SK-N-SH (cell line): ENCODE data around the gene PRKX. TPM values are rescaled to one million over a fixed set of nuclear protein-coding genes. Genes with fewer than 3 reads are reported as not detected.

Experiments
- CTCF ChIA-PET: fragments of 300-600, 350-600 bp; formaldehyde crosslinking; extraction: SDS; loops from one replicate; lab custom pipeline; 2021; lab: Yijun Ruan, JAX
- POLR2A ChIA-PET: fragments of 350-600 bp; sonication (Branson Sonifier 250); formaldehyde crosslinking; extraction: SDS; loops from one replicate; lab custom pipeline; 2020; ENCODE audit warnings: antibody characterized with exemption, inconsistent platforms; lab: Yijun Ruan, JAX
- DNase-seq: peaks from one replicate; pipeline ENCODE4 v3.0.0; 2012
- H2AFZ ChIP-seq: fragments of 200-600 bp; sonication (generic); 2 replicates; pipeline ENCODE4 v1.8.1; 2016; ENCODE audit warnings: antibody characterized with exemption, mild to moderate bottlenecking, low read depth
- H3F3A ChIP-seq: fragments of 200-600 bp; sonication (generic); replicated peaks from 2 replicates; pipeline ENCODE3; 2016; ENCODE audit warnings: antibody characterized with exemption, mild to moderate bottlenecking; ENCODE audit not compliant: insufficient read depth
- H3K27ac ChIP-seq, 2 experiments: fragments of 200-500 bp in 1 of 2; fragments of 200-600 bp in 1 of 2; sonication (Bioruptor generic) in 1 of 2; sonication (generic), shearing (Covaris generic) in 1 of 2; 2 replicates each; pipeline versions ENCODE4 v1.5.1 to v1.6.1; 2014 to 2016; ENCODE audit warnings: low read depth in 2 of 2, inconsistent platforms in 1 of 2, low read length in 1 of 2, mild to moderate bottlenecking in 1 of 2, mixed read lengths in 1 of 2
- H3K27me3 ChIP-seq: fragments of 200-600 bp; sonication (generic), shearing (Covaris generic); 2 replicates; pipeline ENCODE4 v1.6.1; 2016; ENCODE audit warnings: mixed run types; ENCODE audit not compliant: insufficient read depth
- H3K36me3 ChIP-seq, 2 experiments: fragments of 200-500 bp in 1 of 2; fragments of 200-600 bp in 1 of 2; sonication (Bioruptor generic) in 1 of 2; sonication (generic) in 1 of 2; replicated peaks in 1 of 2; 2 replicates each; pipeline versions ENCODE3 to v1.5.1; 2014 to 2016; ENCODE audit warnings: low read length in 1 of 2, mild to moderate bottlenecking in 1 of 2; ENCODE audit not compliant: insufficient read depth in 2 of 2, control insufficient read depth in 1 of 2
- H3K4me1 ChIP-seq, 2 experiments: fragments of 200-500 bp in 1 of 2; fragments of 200-600 bp in 1 of 2; sonication (Bioruptor generic) in 1 of 2; sonication (generic), shearing (Covaris generic) in 1 of 2; 2 replicates each; pipeline versions ENCODE4 v1.5.1 to v1.6.1; 2014 to 2016; ENCODE audit warnings: low read depth in 1 of 2, low read length in 1 of 2, mixed run types in 1 of 2; ENCODE audit not compliant: insufficient read depth in 2 of 2, control insufficient read depth in 1 of 2
- H3K4me2 ChIP-seq: fragments of 200-600 bp; sonication (generic), shearing (Covaris generic); 2 replicates; pipeline ENCODE4 v1.6.1; 2017; ENCODE audit warnings: mixed run types
- H3K4me3 ChIP-seq, 2 experiments: fragments of 200-500 bp in 1 of 2; fragments of 200-600 bp in 1 of 2; sonication (Bioruptor generic) in 1 of 2; sonication (generic), shearing (Covaris generic) in 1 of 2; 2 replicates each; pipeline versions ENCODE4 v1.5.1 to v1.8.1; 2014 to 2016; ENCODE audit warnings: low read depth in 2 of 2, inconsistent platforms in 1 of 2, low read length in 1 of 2, mild to moderate bottlenecking in 1 of 2, mixed read lengths in 1 of 2, moderate library complexity in 1 of 2
- H3K79me2 ChIP-seq: fragments of 200-600 bp; sonication (generic); 2 replicates; pipeline ENCODE4 v1.8.1; 2017; ENCODE audit warnings: mild to moderate bottlenecking; ENCODE audit not compliant: insufficient read depth
- H3K9ac ChIP-seq: fragments of 200-600 bp; sonication (generic); 2 replicates; pipeline ENCODE4 v1.6.1; 2017; ENCODE audit warnings: mixed run types
- H3K9me2 ChIP-seq: fragments of 200-600 bp; sonication (generic); 2 replicates; pipeline ENCODE4 v1.6.1; 2017; ENCODE audit warnings: mixed run types
- H3K9me3 ChIP-seq: fragments of 200-600 bp; sonication (generic); 2 replicates; pipeline ENCODE4 v1.6.1; 2017; ENCODE audit warnings: mixed run types, mild to moderate bottlenecking, moderate library complexity
- H4K20me1 ChIP-seq: fragments of 200-600 bp; sonication (generic); 2 replicates; pipeline ENCODE4 v1.6.1; 2017; ENCODE audit warnings: mild to moderate bottlenecking, mixed run types; ENCODE audit not compliant: insufficient read depth
- EZH2phosphoT487 ChIP-seq: fragments of 200-600 bp; sonication (generic); IDR thresholded peaks from 2 replicates; pipeline ENCODE4 v1.6.1; 2017; ENCODE audit warnings: low read depth, mixed run types, mild to moderate bottlenecking, antibody characterized with exemption, moderate library complexity, borderline replicate concordance
- GATA2 ChIP-seq: sonication (generic); formaldehyde crosslinking; IDR thresholded peaks from 2 replicates; pipeline ENCODE4 v1.5.0; 2020; ENCODE audit warnings: mild to moderate bottlenecking, missing genetic modification reagents
- JUND ChIP-seq: IDR thresholded peaks from 2 replicates; pipeline ENCODE4 v1.4.0; 2012
- MEF2A ChIP-seq: IDR thresholded peaks from 2 replicates; pipeline ENCODE4 v1.4.0; 2012; ENCODE audit warnings: low read depth, borderline replicate concordance
- SMC3 ChIP-seq: IDR thresholded peaks from 2 replicates; pipeline ENCODE4 v1.6.1; 2012; ENCODE audit warnings: low read depth, low read length, improper control_type of control experiment
- TCF12 ChIP-seq: IDR thresholded peaks from 2 replicates; pipeline ENCODE4 v1.4.0; 2012
- WGBS: methylation state at CpG from one replicate; pipeline ENCODE4 v1.1.6; 2017; ENCODE audit warnings: low lambda C conversion rate; 5-methylcytosine and 5-hydroxymethylcytosine counted together
- polyA plus RNA-seq, 3 experiments: library from polyadenylated mRNA; depleted of rRNA; stranded (reverse); fragments of >200 nt; gene quantifications; 2 replicates each; pipeline ENCODE4 v1.2.3, GENCODE V29; 2012
- TF ChIP-seq, protein P1 (sequence below): IDR thresholded peaks from 2 replicates; pipeline ENCODE4 v1.4.0; 2012; ENCODE audit warnings: low read depth
- TF ChIP-seq, protein P2 (sequence below): IDR thresholded peaks from 2 replicates; pipeline ENCODE4 v1.6.1; 2012; ENCODE audit warnings: mild to moderate bottlenecking, low read depth, low read length, moderate library complexity
- TF ChIP-seq, protein P3 (sequence below): IDR thresholded peaks from 2 replicates; pipeline ENCODE4 v1.4.0; 2012; ENCODE audit warnings: low read depth, borderline replicate concordance
- TF ChIP-seq, protein P4 (sequence below): IDR thresholded peaks from 2 replicates; pipeline ENCODE4 v1.4.0; 2012; ENCODE audit warnings: low read depth, borderline replicate concordance
- TF ChIP-seq, protein P5 (sequence below): fragments of 150-350 bp; IDR thresholded peaks from 2 replicates; pipeline ENCODE4 v1.6.1; 2017; ENCODE audit warnings: antibody characterized with exemption, low read length, low read depth, borderline replicate concordance

The PRKX gene
- polyA plus RNA-seq, 1 of the 3 experiments (the other 2 are of a cell fraction): 6.5 TPM

DNA sequence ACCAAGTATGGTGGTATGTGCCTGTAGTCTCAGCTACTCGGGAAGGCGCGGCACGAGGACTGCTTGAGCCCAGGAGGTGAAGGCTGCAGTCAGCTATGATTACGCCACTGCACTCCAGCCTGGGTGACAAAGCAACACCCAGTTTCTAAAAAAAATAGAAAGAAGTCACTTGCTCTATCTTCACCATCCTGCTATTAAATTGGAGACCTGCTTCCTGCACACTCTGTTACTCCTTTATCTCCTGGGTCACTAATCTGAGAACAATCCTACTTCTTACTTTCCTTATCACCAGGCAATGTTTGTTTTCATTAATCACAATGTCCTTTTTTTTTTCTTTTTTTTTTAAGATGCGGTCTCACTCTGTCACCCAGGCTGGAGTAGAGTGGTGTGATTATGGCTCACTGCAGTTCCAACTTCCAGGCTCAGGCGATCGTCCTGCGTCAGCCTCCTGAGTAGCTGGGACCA is 16.2 kb downstream of the PRKX start:
- DNase-seq: no peak
- H4K20me1 ChIP-seq: no peaks in the 10 kb centered on the region
- no peaks in the 10 kb centered on the region for H3K9me3 ChIP-seq
- H3K4me1 ChIP-seq: peaks cover 0 to 6% of the 10 kb centered on the region in 2 experiments; a peak in 1 of 4 replicates
- no peak overlapping the region for H3K4me3 ChIP-seq
- H3F3A ChIP-seq: no peaks in the 10 kb centered on the region
- WGBS: 42% methylated on average over 9 of the region's 9 CpGs
- CTCF ChIA-PET: no interaction called here
- TF ChIP-seq SMC3 (no peak), TCF12 (no peak), GATA2 (CRISPR knock-in tag) (no peak), MEF2A (no peak), EZH2phosphoT487 (no peak), JUND (no peak)
- TF ChIP-seq, protein P1, sequence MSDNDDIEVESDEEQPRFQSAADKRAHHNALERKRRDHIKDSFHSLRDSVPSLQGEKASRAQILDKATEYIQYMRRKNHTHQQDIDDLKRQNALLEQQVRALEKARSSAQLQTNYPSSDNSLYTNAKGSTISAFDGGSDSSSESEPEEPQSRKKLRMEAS: no peak
- TF ChIP-seq, protein P2, sequence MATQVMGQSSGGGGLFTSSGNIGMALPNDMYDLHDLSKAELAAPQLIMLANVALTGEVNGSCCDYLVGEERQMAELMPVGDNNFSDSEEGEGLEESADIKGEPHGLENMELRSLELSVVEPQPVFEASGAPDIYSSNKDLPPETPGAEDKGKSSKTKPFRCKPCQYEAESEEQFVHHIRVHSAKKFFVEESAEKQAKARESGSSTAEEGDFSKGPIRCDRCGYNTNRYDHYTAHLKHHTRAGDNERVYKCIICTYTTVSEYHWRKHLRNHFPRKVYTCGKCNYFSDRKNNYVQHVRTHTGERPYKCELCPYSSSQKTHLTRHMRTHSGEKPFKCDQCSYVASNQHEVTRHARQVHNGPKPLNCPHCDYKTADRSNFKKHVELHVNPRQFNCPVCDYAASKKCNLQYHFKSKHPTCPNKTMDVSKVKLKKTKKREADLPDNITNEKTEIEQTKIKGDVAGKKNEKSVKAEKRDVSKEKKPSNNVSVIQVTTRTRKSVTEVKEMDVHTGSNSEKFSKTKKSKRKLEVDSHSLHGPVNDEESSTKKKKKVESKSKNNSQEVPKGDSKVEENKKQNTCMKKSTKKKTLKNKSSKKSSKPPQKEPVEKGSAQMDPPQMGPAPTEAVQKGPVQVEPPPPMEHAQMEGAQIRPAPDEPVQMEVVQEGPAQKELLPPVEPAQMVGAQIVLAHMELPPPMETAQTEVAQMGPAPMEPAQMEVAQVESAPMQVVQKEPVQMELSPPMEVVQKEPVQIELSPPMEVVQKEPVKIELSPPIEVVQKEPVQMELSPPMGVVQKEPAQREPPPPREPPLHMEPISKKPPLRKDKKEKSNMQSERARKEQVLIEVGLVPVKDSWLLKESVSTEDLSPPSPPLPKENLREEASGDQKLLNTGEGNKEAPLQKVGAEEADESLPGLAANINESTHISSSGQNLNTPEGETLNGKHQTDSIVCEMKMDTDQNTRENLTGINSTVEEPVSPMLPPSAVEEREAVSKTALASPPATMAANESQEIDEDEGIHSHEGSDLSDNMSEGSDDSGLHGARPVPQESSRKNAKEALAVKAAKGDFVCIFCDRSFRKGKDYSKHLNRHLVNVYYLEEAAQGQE: no peak
- TF ChIP-seq, protein P3, sequence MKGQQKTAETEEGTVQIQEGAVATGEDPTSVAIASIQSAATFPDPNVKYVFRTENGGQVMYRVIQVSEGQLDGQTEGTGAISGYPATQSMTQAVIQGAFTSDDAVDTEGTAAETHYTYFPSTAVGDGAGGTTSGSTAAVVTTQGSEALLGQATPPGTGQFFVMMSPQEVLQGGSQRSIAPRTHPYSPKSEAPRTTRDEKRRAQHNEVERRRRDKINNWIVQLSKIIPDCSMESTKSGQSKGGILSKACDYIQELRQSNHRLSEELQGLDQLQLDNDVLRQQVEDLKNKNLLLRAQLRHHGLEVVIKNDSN: no peak
- TF ChIP-seq, protein P4, sequence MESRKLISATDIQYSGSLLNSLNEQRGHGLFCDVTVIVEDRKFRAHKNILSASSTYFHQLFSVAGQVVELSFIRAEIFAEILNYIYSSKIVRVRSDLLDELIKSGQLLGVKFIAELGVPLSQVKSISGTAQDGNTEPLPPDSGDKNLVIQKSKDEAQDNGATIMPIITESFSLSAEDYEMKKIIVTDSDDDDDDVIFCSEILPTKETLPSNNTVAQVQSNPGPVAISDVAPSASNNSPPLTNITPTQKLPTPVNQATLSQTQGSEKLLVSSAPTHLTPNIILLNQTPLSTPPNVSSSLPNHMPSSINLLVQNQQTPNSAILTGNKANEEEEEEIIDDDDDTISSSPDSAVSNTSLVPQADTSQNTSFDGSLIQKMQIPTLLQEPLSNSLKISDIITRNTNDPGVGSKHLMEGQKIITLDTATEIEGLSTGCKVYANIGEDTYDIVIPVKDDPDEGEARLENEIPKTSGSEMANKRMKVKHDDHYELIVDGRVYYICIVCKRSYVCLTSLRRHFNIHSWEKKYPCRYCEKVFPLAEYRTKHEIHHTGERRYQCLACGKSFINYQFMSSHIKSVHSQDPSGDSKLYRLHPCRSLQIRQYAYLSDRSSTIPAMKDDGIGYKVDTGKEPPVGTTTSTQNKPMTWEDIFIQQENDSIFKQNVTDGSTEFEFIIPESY: no peak
- TF ChIP-seq, protein P5, sequence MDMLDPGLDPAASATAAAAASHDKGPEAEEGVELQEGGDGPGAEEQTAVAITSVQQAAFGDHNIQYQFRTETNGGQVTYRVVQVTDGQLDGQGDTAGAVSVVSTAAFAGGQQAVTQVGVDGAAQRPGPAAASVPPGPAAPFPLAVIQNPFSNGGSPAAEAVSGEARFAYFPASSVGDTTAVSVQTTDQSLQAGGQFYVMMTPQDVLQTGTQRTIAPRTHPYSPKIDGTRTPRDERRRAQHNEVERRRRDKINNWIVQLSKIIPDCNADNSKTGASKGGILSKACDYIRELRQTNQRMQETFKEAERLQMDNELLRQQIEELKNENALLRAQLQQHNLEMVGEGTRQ: no peak
- TF ChIP-seq, all 33 proteins: peak for 0
- no peak overlapping the region for H3K27ac ChIP-seq
- H3K36me3 ChIP-seq: no peaks in the 10 kb centered on the region
- no peak overlapping the region for H2AFZ ChIP-seq
- peaks cover 13% of the 10 kb centered on the region; the same call in 1 of the 2 replicates for H3K27me3 ChIP-seq
- no peaks in the 10 kb centered on the region for H3K9me2 ChIP-seq
- POLR2A ChIA-PET: no interaction called here
- H3K4me2 ChIP-seq: no peak overlapping the region
- H3K79me2 ChIP-seq: peaks cover 9% of the 10 kb centered on the region; the same call in 1 of the 2 replicates
- no peak overlapping the region for H3K9ac ChIP-seq
